Measurements from ENCODE around the gene CCNL1. TPM values are rescaled to one million over a fixed set of nuclear protein-coding genes. Genes with fewer than 3 reads are reported as not detected.

Gene CCNL1
- total RNA-seq, 3 donors from 2014 or later (not counting 1 experiment from before 2014, with no cell fraction given): 1,104 to 1,331 (median 1,220) TPM

DNA sequence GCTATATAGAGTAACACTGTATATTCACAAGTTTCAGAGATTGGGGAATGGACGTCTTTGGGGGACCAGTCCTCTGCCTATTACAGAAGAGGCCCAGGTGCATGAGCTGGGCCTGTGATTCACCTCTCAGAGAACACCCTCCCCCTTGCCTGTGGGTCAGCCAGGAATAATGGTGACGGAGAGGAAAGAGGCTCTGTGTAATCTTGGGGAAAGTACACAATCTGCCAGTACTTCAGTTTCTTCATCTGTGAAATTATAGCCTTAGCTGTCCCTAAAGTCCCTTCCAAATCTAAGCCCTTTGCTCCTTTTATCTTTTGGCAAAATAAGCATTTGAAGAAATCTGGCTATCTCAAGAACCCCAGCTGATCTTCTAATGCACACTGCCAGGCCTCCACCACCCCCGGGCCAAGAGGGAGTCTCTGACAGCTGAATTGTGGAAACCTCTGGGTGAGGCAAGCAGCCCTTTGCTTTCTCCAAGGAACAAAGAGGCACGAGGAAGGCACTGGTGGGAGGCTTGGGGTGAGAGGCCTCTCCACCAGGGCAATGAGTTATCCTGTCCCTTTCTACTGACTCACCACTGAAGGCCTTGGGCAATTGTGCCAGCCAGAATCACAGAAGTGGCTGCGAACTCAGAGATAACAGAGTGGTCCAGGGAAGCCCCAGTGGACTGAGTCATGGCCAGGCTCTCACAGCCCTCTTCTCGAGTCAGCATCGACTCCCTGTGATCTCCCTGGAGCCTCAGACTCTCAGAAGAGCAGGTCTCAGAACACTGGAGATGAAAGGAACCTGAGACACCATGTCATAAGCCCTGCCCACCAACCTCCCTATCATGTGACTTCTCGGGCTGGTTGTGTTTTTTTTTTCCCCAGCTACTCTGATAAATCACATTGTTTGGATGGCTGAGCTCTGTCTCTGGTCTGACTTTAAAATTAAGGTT is 31.8 kb downstream of the CCNL1 start:
- DNase-seq: peak in 1 of 2 donors; percentile 88
- Mint-ChIP-seq H3K9me3 (no peaks in the 10 kb centered on the region), H3K36me3 (no peaks in the 10 kb centered on the region), H3K27ac (peak overlapping the region; percentile 88), H3K27me3 (ENCODE audit: low read depth in 2 of 2) (no peaks in the 10 kb centered on the region), H3K4me3 (no peak overlapping the region), H3K4me1 (peaks cover 42 to 43% of the 10 kb centered on the region in 2 donors)
- Histone ChIP-seq H3K4me3 (ENCODE audit: low read length) (no peak overlapping the region), H3K27me3 (ENCODE audit: control insufficient read depth, insufficient read depth, low read length) (no peaks in the 10 kb centered on the region), H3K9me3 (ENCODE audit: control insufficient read depth, insufficient read depth, low read length) (no peaks in the 10 kb centered on the region), H3K4me1 (ENCODE audit: control insufficient read depth, insufficient read depth, low read length) (peaks cover 52% of the 10 kb centered on the region), H3K36me3 (ENCODE audit: control insufficient read depth, insufficient read depth, low read length) (no peaks in the 10 kb centered on the region), H3K27ac (ENCODE audit: low read length) (peak overlapping the region; percentile 78)
- intact Hi-C loops (cut with micrococcal nuclease): no loop called here
- TF ChIP-seq, protein P1, sequence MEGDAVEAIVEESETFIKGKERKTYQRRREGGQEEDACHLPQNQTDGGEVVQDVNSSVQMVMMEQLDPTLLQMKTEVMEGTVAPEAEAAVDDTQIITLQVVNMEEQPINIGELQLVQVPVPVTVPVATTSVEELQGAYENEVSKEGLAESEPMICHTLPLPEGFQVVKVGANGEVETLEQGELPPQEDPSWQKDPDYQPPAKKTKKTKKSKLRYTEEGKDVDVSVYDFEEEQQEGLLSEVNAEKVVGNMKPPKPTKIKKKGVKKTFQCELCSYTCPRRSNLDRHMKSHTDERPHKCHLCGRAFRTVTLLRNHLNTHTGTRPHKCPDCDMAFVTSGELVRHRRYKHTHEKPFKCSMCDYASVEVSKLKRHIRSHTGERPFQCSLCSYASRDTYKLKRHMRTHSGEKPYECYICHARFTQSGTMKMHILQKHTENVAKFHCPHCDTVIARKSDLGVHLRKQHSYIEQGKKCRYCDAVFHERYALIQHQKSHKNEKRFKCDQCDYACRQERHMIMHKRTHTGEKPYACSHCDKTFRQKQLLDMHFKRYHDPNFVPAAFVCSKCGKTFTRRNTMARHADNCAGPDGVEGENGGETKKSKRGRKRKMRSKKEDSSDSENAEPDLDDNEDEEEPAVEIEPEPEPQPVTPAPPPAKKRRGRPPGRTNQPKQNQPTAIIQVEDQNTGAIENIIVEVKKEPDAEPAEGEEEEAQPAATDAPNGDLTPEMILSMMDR (IDR thresholded peaks at IDR 0.05): no peak
- WGBS (ENCODE audit: insufficient coverage): 65% methylated on average over 7 of the region's 8 CpGs
- ATAC-seq: peak; percentile 52 to 61 (median 56)

DNA sequence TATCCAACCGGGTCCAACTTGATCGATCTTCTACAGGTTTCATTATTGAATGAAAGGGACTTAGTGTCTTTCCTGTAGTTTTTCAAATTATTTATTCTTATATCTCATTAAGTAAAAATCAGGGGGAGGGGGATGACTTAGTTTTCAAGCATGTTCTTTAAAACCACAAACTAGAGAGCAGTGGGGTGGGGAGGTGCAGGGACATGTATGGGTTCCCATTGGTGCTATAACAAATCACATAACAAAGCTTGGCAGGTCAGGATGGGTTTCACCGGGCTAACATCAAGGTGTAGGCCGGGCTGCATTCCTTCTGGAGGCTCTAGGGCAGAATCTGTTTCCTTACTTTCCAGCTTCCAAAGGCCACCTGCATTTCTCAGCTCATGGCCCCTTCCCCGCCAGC is 32.7 kb downstream of the CCNL1 start:
- ATAC-seq (no peak), DNase-seq (no peak)
- Mint-ChIP-seq H3K36me3 (no peaks in the 10 kb centered on the region), H3K9me3 (no peaks in the 10 kb centered on the region), H3K27ac (peak overlapping the region; percentile 88), H3K4me3 (no peak overlapping the region), H3K4me1 (peaks cover 35 to 36% of the 10 kb centered on the region in 2 donors), H3K27me3 (ENCODE audit: low read depth in 2 of 2) (no peaks in the 10 kb centered on the region)
- no peak overlapping the region for H3K27ac ChIP-seq (ENCODE audit: low read length)
- intact Hi-C loops (cut with micrococcal nuclease): no loop called here
- 99% methylated on average over 3 of the region's 5 CpGs for WGBS (ENCODE audit: insufficient coverage)
- no peaks in the 10 kb centered on the region for H3K36me3 ChIP-seq (ENCODE audit: control insufficient read depth, insufficient read depth, low read length)
- H3K4me1 ChIP-seq (ENCODE audit: control insufficient read depth, insufficient read depth, low read length): peaks cover 44% of the 10 kb centered on the region
- H3K4me3 ChIP-seq (ENCODE audit: low read length): no peak overlapping the region
- TF ChIP-seq, protein P1 (IDR thresholded peaks at IDR 0.05): no peak
- H3K27me3 ChIP-seq (ENCODE audit: control insufficient read depth, insufficient read depth, low read length): no peaks in the 10 kb centered on the region
- no peaks in the 10 kb centered on the region for H3K9me3 ChIP-seq (ENCODE audit: control insufficient read depth, insufficient read depth, low read length)

DNA sequence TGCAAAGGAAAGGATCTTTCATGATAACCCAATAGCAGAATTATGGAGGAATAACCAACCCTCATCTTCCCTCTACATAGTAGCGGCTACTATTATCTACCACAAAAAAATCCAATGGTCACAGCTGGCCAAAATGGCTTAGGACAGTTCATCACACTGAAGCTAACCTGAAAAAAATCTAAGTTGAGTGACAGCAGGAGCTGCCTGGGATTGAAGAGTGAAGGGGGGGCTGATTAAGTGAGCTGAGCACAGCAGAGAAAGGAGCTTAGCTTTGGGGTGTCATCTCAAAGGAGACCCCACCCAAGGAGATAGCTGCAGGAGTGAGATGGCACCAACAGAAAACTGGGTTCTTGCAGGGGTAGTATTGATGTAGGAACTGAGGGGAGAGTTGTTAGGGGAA is 33.6 kb downstream of the CCNL1 start:
- Mint-ChIP-seq H3K4me1 (peaks cover 26 to 27% of the 10 kb centered on the region in 2 donors), H3K27me3 (ENCODE audit: low read depth in 2 of 2) (no peaks in the 10 kb centered on the region), H3K9me3 (no peaks in the 10 kb centered on the region), H3K27ac (peak overlapping the region in 1 of 2 donors; percentile 14), H3K4me3 (no peak overlapping the region), H3K36me3 (no peaks in the 10 kb centered on the region)
- Histone ChIP-seq H3K27ac (ENCODE audit: low read length) (no peak overlapping the region), H3K4me1 (ENCODE audit: control insufficient read depth, insufficient read depth, low read length) (peaks cover 35% of the 10 kb centered on the region), H3K4me3 (ENCODE audit: low read length) (no peak overlapping the region), H3K36me3 (ENCODE audit: control insufficient read depth, insufficient read depth, low read length) (no peaks in the 10 kb centered on the region), H3K27me3 (ENCODE audit: control insufficient read depth, insufficient read depth, low read length) (no peaks in the 10 kb centered on the region), H3K9me3 (ENCODE audit: control insufficient read depth, insufficient read depth, low read length) (no peaks in the 10 kb centered on the region)
- DNase-seq (no peak), ATAC-seq (no peak)
- 100% methylated on average over 1 of the region's 1 CpG for WGBS (ENCODE audit: insufficient coverage)
- TF ChIP-seq, protein P1 (IDR thresholded peaks at IDR 0.05): no peak
- intact Hi-C loops (cut with micrococcal nuclease): no loop called here

Measured in natural killer cell (primary cell).